HG03175 (cell line): ENCODE data around the gene RUVBL1.

ENCODE experiments used
- ATAC-seq: cut with Tn5 transposase; IDR thresholded peaks from one replicate; pipeline ENCODE4 v1.9.1; 2021; ENCODE audit warnings: mild to moderate bottlenecking, moderate library complexity; ENCODE audit not compliant: unreplicated experiment

RUVBL1 gene

GRCh38 chr3:128036119-128036518 lies 87.5 kb downstream of the RUVBL1 start:
- no peak for ATAC-seq

GRCh38 chr3:128033102-128033501 lies 90.5 kb downstream of the RUVBL1 start:
- no peak for ATAC-seq
